Aorta (tissue), 5 donors: Measurements from ENCODE around the gene FRYL. TPM values are rescaled to one million over a fixed set of nuclear protein-coding genes. Genes with fewer than 3 reads are reported as not detected.
"Not testable (repeated sequence)": the region's sequence is repeated elsewhere in the genome, so short reads cannot be mapped to it uniquely, and the experiment has no call there.

Experiments
- ATAC-seq: fragments of 200-7000 bp; cut with Tn5 transposase; one replicate; pipeline ENCODE4 v1.9.1; 2022; ENCODE audit warnings: moderate library complexity; ENCODE audit not compliant: low FRiP score
- DNase-seq, 2 donors: peaks; one replicate each; pipeline ENCODE4 v3.0.0-alpha.2; 2020
- H3K27ac ChIP-seq, 2 donors: one replicate each; pipeline ENCODE4 v1.5.1; 2013; ENCODE audit warnings: low read length in 2 of 2, mild to moderate bottlenecking in 2 of 2, moderate library complexity in 2 of 2, control low read depth in 1 of 2, inconsistent platforms in 1 of 2, low read depth in 1 of 2
- H3K27me3 ChIP-seq, 2 donors: one replicate each; pipeline ENCODE4 v1.6.1; 2013; ENCODE audit warnings: control low read depth in 1 of 2, low read length in 1 of 2, mild to moderate bottlenecking in 1 of 2, moderate library complexity in 1 of 2; ENCODE audit not compliant: insufficient read depth in 2 of 2, control insufficient read depth in 1 of 2
- H3K36me3 ChIP-seq, 2 donors: one replicate each; pipeline ENCODE4 v1.6.1; 2013; ENCODE audit warnings: control low read depth in 1 of 2, low read length in 1 of 2, mild to moderate bottlenecking in 1 of 2; ENCODE audit not compliant: insufficient read depth in 2 of 2, control insufficient read depth in 1 of 2
- H3K4me1 ChIP-seq, 2 donors: one replicate each; pipeline ENCODE4 v1.6.1; 2013; ENCODE audit warnings: low read length in 2 of 2, control low read depth in 1 of 2, mild to moderate bottlenecking in 1 of 2, moderate library complexity in 1 of 2; ENCODE audit not compliant: insufficient read depth in 2 of 2, control insufficient read depth in 1 of 2
- H3K4me3 ChIP-seq, 2 donors: one replicate each; pipeline ENCODE4 v1.5.1; 2013; ENCODE audit warnings: low read length in 2 of 2, control low read depth in 1 of 2, mild to moderate bottlenecking in 1 of 2
- H3K9me3 ChIP-seq: one replicate; pipeline ENCODE4 v1.6.1; 2013; ENCODE audit warnings: mild to moderate bottlenecking, low read length; ENCODE audit not compliant: control insufficient read depth
- WGBS, 2 donors: extraction: QIAGEN DNeasy Blood & Tissue Kit; methylation state at CpG; one replicate each; pipeline ENCODE4 v1.1.7; 2013; 5-methylcytosine and 5-hydroxymethylcytosine counted together
- intact Hi-C, 2 donors: fragments of 100-400 bp; cut with DNase I; formaldehyde crosslinking; loops; one replicate each; pipeline versions ENCODE4 v1.14.2 to v1.15.0; 2022
- polyA plus RNA-seq, 2 donors: library from polyadenylated mRNA; stranded (reverse); fragments of 200-250 nt; gene quantifications; one replicate each; pipeline ENCODE4 v1.2.3, GENCODE V29; 2013
- total RNA-seq, 2 donors: library from RNA; stranded (reverse); fragmentation: NEBNext Ultra II Directional; extraction: Animal tissue kit (Norgen Biotek cat#: 25700); gene quantifications; one replicate each; pipeline ENCODE4 v1.2.1, GENCODE V29; 2021
- donor health status: healthy with polysubstance abuse.
- donor health status: Bipolar disorder and iron deficiency.
- donor health status: DM: no; HTN: no; CAD: no.
- donor health status: DM: no; HTN: no; CAD: no.
- donor health status: DM: yes; HTN: yes; CAD: no.

The FRYL gene
- total and polyA plus RNA-seq, 4 donors, result 12.8 to 141 (median 85.7) TPM

DNA sequence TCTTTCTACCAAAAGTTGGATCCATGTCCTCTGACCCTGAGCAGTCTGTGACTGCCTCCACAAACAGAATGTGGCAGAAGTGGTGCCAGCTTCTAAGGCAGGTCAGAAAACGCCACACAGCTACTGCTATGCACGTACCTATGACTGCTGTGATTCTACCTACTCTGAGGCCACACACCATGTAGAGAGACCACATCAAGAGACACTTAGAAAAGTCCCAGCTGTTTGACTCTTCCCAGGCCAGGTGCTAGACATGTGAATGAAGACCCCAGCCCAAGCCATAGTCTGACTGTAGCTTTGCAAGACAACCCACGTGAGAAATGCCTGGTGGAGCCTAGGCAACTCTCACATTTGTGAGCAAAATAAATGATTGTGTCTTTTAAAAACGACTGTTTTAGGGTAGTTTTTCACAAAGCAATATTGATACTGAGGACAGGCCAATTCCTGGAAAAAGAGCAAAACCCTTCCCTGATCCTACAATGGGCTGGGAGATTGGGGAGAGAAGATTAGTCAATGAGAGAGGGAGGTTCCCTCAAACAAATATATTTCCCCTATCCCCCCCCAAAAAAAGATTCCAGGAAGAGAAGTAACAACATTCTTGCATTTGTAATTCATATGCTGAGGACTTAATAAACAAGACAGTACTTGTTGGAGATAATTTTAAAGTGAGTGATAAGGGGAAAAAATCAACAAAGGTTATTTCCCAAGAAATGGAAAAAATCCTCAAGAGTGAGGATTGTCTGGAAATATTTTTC lies 33.3 kb downstream of the FRYL start:
- H3K9me3 ChIP-seq, result no peaks in the 10 kb centered on the region
- H3K4me3 ChIP-seq, result no peak overlapping the region
- no peak overlapping the region for H3K27ac ChIP-seq
- peaks cover 7 to 9% of the 10 kb centered on the region in 2 donors for H3K4me1 ChIP-seq
- no peak for DNase-seq
- intact Hi-C loops, result no loop called here
- H3K36me3 ChIP-seq, result no peaks in the 10 kb centered on the region
- no peak for ATAC-seq
- WGBS, 2 donors, result 64 to 67% methylated on average over 4 of the region's 4 CpGs
- no peaks in the 10 kb centered on the region for H3K27me3 ChIP-seq

DNA sequence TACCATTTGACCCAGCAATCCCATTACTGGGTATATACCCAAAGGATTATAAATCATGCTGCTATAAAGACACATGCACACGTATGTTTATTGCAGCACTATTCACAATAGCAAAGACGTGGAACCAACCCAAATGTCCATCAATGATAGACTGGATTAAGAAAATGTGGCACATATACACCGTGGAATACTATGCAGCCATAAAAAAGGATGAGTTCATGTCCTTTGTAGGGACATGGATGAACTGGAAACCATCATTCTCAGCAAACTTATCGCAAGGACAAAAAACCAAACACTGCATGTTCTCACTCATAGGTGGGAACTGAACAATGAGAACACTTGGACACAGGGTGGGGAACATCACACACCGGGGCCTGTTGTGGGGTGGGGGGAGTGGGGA lies 34.9 kb downstream of the FRYL start:
- not testable (repeated sequence) for DNase-seq

DNA sequence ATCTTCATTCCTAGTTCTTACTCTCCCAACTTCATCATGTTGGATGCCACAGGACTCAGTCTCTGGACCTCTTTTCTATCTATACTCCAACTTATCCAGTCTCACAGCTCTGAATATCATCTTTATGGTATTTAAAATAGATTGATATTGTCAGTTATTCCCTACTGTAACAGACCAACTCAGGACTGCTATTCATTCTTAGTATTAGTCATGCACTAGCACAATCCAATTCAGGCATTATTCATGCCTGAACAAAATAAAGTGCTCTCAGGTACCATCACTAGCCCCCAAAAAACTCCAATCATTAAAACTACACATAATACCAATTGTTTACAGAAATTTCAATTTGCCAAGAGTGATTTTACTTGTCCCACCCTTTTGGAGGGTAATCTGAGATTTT lies 37.7 kb downstream of the FRYL start:
- H3K4me1 ChIP-seq, result peaks cover 0 to 2% of the 10 kb centered on the region in 2 donors
- intact Hi-C loops, result no loop called here
- no peak for ATAC-seq
- no peak for DNase-seq
- H3K27me3 ChIP-seq, result no peaks in the 10 kb centered on the region
- H3K4me3 ChIP-seq, result no peak overlapping the region
- H3K36me3 ChIP-seq, result no peaks in the 10 kb centered on the region
- H3K9me3 ChIP-seq, result no peaks in the 10 kb centered on the region
- H3K27ac ChIP-seq, result no peak overlapping the region

More for the DNA sequence above, 34.9 kb downstream of the FRYL start:
- ATAC-seq, H3K4me1 ChIP-seq, H3K9me3 ChIP-seq, intact Hi-C loops, H3K4me3 ChIP-seq, H3K36me3 ChIP-seq, H3K27me3 ChIP-seq, H3K27ac ChIP-seq: not testable (repeated sequence)
- WGBS, 2 donors, result 95 to 100% methylated on average over 5 of the region's 5 CpGs

DNA sequence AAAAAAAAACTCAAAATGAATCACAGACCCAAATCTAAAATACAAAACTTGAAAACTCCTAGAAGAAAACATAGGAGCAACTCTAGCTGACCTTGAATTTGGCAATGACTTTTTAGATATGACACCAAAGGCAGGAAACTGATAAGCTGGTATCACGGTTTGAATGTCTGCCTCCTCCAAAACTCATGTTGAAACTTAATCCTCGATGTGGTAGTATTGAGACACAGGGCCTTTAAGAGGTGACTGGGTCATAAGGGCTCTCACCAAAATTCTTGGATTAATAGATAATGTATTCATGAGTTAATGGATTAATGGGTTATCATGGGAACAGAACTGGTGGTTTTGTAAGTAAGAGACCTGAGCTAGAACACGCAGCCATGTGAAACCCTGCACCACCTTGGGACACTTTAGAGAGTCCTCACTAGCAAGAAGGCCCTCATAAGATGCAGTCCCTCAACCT lies 40.5 kb downstream of the FRYL start:
- DNase-seq, result no peak
- 73 to 75% methylated on average over 3 of the region's 3 CpGs for WGBS, 2 donors
- Histone ChIP-seq H3K27ac (no peak overlapping the region), H3K36me3 (no peaks in the 10 kb centered on the region), H3K27me3 (no peaks in the 10 kb centered on the region), H3K4me3 (no peak overlapping the region), H3K4me1 (no peaks in the 10 kb centered on the region), H3K9me3 (no peaks in the 10 kb centered on the region)
- intact Hi-C loops, result no loop called here
- ATAC-seq, result no peak

DNA sequence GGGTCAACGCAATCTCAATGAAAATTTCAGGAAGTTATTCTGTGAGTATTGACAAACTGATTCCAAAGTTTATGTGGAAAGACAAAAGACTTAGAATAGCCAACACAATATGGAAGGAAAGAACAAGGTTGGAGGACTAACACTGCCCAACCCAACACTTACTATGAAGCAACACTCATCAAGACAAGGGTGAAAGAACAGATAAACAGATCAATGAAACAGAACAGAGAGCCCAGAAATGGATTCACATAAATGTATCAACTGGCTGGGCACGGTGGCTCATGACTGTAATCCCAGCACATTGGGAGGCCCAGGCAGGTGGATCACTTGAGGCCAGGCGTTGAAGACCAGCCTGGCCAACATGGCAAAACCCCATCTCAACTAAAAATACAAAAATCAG lies 41.2 kb downstream of the FRYL start:
- 97 to 99% methylated on average over 3 of the region's 3 CpGs for WGBS, 2 donors
- H3K27me3 ChIP-seq, result no peaks in the 10 kb centered on the region
- no peaks in the 10 kb centered on the region for H3K4me1 ChIP-seq
- no peaks in the 10 kb centered on the region for H3K9me3 ChIP-seq
- H3K4me3 ChIP-seq, result no peak overlapping the region
- intact Hi-C loops, result no loop called here
- DNase-seq, result no peak
- ATAC-seq, result no peak
- no peak overlapping the region for H3K27ac ChIP-seq
- no peaks in the 10 kb centered on the region for H3K36me3 ChIP-seq

DNA sequence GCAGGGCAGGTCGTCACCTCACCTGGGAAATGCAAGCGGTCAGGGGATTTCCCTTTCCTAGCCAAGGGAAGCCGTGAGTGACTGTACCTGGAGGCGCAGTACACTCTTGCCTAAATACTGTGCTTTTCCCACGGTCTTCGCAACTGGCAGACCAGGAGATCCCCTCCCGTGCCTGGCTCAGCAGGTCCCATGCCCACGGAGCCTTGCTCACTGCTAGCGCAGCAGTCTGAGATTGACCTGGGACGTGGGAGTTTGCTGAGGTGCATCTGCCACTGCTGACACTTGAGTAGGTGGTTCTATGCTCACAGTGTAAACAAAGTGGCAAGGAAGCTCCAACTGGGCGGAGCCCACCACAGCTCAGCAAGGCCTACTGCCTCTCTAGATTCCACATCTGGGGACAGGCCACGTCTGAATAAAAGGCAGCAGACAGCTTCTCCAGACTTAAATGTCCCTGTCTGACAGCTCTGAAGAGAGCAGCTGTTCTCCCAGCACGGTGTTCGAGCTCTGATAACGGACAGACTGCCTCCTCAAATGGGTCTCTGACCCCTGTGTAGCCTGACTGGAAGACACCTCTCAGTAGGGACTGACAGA lies 51.1 kb downstream of the FRYL start:
- H3K27ac ChIP-seq, H3K27me3 ChIP-seq, intact Hi-C loops, DNase-seq, H3K4me1 ChIP-seq, H3K9me3 ChIP-seq, H3K36me3 ChIP-seq, ATAC-seq, H3K4me3 ChIP-seq: not testable (repeated sequence)
- WGBS, 2 donors, result 90% methylated on average over 15 of the region's 15 CpGs

DNA sequence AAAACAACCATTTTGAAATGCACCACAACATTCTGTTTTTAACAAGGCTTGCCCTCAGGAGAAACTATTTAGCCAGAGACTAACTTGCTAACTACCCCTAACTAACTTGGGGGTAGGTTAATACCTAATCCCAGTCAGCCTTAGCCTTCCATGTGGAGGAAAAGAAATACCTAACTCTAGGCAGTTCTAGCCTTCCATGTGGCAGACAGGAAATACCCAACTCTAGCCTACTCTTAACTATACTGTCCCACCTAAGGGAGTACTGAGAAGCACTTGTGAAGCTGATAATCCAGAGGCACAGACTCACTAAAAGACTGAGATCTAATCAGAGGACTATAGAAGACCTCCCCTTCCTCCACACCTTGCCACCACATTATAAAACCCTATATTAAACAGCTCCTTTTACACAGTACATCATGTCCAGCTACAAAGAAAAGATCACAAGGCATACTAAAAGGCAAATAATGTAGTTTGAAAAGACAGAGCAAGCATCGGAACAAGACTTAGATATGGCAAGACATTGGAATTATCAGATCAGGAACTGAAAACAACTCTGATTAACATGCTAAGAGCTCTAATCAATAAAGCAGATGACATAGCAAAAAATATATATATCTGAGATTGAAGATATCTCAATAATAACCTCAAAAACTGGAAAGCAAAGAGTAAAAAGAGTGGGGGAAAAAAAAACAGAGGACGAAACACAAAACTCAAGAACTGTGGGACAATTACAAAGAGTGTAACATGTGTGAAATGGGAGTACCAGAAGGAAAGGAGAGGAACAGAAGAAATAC lies 52.2 kb downstream of the FRYL start:
- H3K9me3 ChIP-seq, result no peaks in the 10 kb centered on the region
- no peak overlapping the region for H3K27ac ChIP-seq
- no peaks in the 10 kb centered on the region for H3K27me3 ChIP-seq
- no peaks in the 10 kb centered on the region for H3K36me3 ChIP-seq
- no peak overlapping the region for H3K4me3 ChIP-seq
- 94 to 100% methylated on average over 2 of the region's 2 CpGs for WGBS, 2 donors
- no peak for DNase-seq
- intact Hi-C loops, result no loop called here
- no peaks in the 10 kb centered on the region for H3K4me1 ChIP-seq
- no peak for ATAC-seq

DNA sequence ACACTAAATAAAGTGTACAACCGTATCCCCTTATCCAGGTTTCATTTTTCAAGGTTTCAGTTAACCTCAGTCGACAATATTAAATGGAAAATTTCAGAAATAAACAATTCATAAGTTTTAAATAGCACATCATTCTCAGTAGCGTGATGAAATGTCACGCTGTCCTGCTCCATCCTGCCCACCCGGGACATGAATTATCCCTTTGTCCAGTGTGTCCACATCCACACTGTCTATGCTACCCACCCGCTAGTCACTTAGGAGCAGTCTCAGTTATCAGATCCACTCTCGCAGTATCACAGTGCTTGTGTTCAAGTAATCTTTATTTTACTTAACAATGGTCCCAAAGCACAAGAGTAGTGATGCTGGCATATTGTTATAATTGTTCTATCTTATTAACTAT lies 54.7 kb downstream of the FRYL start:
- intact Hi-C loops, result no loop called here
- Histone ChIP-seq H3K9me3 (no peaks in the 10 kb centered on the region), H3K4me3 (no peak overlapping the region), H3K4me1 (no peaks in the 10 kb centered on the region), H3K36me3 (no peaks in the 10 kb centered on the region), H3K27ac (no peak overlapping the region), H3K27me3 (no peaks in the 10 kb centered on the region)
- 88 to 94% methylated on average over 7 of the region's 7 CpGs for WGBS, 2 donors
- ATAC-seq (no peak), DNase-seq (no peak)
